ENCODE results near the gene IFT25. TPM values are rescaled to one million over a fixed set of nuclear protein-coding genes. Genes with fewer than 3 reads are reported as not detected.
"Not testable (repeated sequence)": the region's sequence is repeated elsewhere in the genome, so short reads cannot be mapped to it uniquely, and the experiment has no call there.

IFT25 gene
- polyA plus RNA-seq, 1 experiment, result 54.2 TPM

- no peak for TF ChIP-seq CTCF (IDR thresholded peaks at IDR 0.05; ENCODE audit: low read depth, low read length)
- Histone ChIP-seq H3K4me3 (ENCODE audit: low read depth, low read length) (no peak overlapping the region), H3K9me3 (ENCODE audit: control insufficient read depth, insufficient read depth, low read length) (no peaks in the 10 kb centered on the region), H3K27me3 (ENCODE audit: control insufficient read depth, insufficient read depth, low read length) (no peaks in the 10 kb centered on the region), H3K27ac (ENCODE audit: low read depth, low read length) (no peak overlapping the region)
- POLR2A ChIA-PET, result no interaction called here
- CTCF ChIA-PET, result no interaction called here
- DNase-seq (ENCODE audit: low read depth, low spot score), result no peak
Observed at GRCh38 chr1:53979712-53980450, 34.4 kb upstream of the IFT25 start.

GRCh38 chr1:53975861-53976260 lies 30.4 kb upstream of the IFT25 start:
- Histone ChIP-seq H3K27ac (ENCODE audit: low read depth, low read length) (no peak overlapping the region), H3K27me3 (ENCODE audit: control insufficient read depth, insufficient read depth, low read length) (no peaks in the 10 kb centered on the region), H3K9me3 (ENCODE audit: control insufficient read depth, insufficient read depth, low read length) (no peaks in the 10 kb centered on the region), H3K4me3 (ENCODE audit: low read depth, low read length) (no peak overlapping the region)
- ChIA-PET POLR2A (interaction anchor here (1.1 kb wide), 1 partner anchor 77 kb away, joined by 4 read pairs; the partner anchor contains the start of gene TMEM59), CTCF (no interaction called here)
- TF ChIP-seq CTCF (IDR thresholded peaks at IDR 0.05; ENCODE audit: low read depth, low read length), result no peak
- DNase-seq (ENCODE audit: low read depth, low spot score), result no peak

GRCh38 chr1:53971718-53972117 lies 26.2 kb upstream of the IFT25 start:
- ChIA-PET POLR2A (interaction anchor here (1.0 kb wide), 1 partner anchor 81 kb away, joined by 3 read pairs; the partner anchor contains the start of genes TCEANC2 and TMEM59), CTCF (interaction anchor here (0.5 to 0.9 kb wide), 3 partner anchors 10 to 216 kb away, joined by 3 read pairs; no protein-coding TSS in a partner anchor)
- H3K9me3 ChIP-seq (ENCODE audit: control insufficient read depth, insufficient read depth, low read length), result no peaks in the 10 kb centered on the region
- H3K27ac ChIP-seq (ENCODE audit: low read depth, low read length), result peak overlapping the region; percentile 58
- H3K4me3 ChIP-seq (ENCODE audit: low read depth, low read length), result no peak overlapping the region
- TF ChIP-seq CTCF (IDR thresholded peaks at IDR 0.05; ENCODE audit: low read depth, low read length), result no peak
- no peaks in the 10 kb centered on the region for H3K27me3 ChIP-seq (ENCODE audit: control insufficient read depth, insufficient read depth, low read length)
- peak; percentile 42 for DNase-seq (ENCODE audit: low read depth, low spot score)

GRCh38 chr1:53969323-53969722 lies 23.8 kb upstream of the IFT25 start:
- H3K4me3 ChIP-seq (ENCODE audit: low read depth, low read length); H3K9me3 ChIP-seq (ENCODE audit: control insufficient read depth, insufficient read depth, low read length); DNase-seq (ENCODE audit: low read depth, low spot score); POLR2A ChIA-PET; H3K27ac ChIP-seq (ENCODE audit: low read depth, low read length); H3K27me3 ChIP-seq (ENCODE audit: control insufficient read depth, insufficient read depth, low read length): not testable (repeated sequence)
- CTCF ChIA-PET, result interaction anchor here (0.8 to 1.1 kb wide), 2 partner anchors 10 to 24 kb away, joined by 3 read pairs; partner anchors contain the start of gene IFT25

GRCh38 chr1:53968125-53968513 lies 22.6 kb upstream of the IFT25 start:
- Histone ChIP-seq H3K27me3 (ENCODE audit: control insufficient read depth, insufficient read depth, low read length) (no peaks in the 10 kb centered on the region), H3K4me3 (ENCODE audit: low read depth, low read length) (no peak overlapping the region), H3K27ac (ENCODE audit: low read depth, low read length) (no peak overlapping the region), H3K9me3 (ENCODE audit: control insufficient read depth, insufficient read depth, low read length) (no peaks in the 10 kb centered on the region)
- no peak for DNase-seq (ENCODE audit: low read depth, low spot score)
- no peak for TF ChIP-seq CTCF (IDR thresholded peaks at IDR 0.05; ENCODE audit: low read depth, low read length)
- POLR2A ChIA-PET, result no interaction called here
- CTCF ChIA-PET, result no interaction called here
